ENCODE results near the gene HM13. TPM values are rescaled to one million over a fixed set of nuclear protein-coding genes. Genes with fewer than 3 reads are reported as not detected.

Gene HM13
- total RNA-seq, 1 experiment from 2014 or later: 183 TPM

DNA sequence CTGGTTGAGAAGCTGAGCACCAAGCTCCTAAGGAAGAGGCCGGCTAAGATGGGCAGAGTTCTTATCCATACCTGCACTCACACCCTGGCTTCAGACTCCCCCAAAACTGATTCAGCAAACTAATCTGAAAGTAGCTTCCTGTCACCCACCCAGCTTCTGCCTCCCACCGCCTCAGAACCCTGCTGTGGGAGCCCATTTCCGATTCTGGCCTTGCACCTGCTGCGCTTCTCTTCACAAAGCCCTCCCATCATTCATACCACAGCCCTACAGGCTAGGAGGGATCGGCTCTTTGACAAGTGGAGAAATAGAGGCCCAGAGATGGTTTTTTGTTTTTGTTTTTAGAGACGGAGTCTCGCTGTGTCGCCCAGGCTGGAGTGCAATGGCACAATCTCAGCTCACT lies 28.7 kb downstream of the HM13 start:
- intact Hi-C loops (cut with micrococcal nuclease): no loop called here
- TF ChIP-seq ZBTB33 (IDR thresholded peaks at IDR 0.05; ENCODE audit: extremely low read depth, insufficient replicate concordance, low read length): no peak
- no peak for TF ChIP-seq ZNF274 (IDR thresholded peaks at IDR 0.05; ENCODE audit: low read depth, low read length)
- TF ChIP-seq REST (IDR thresholded peaks at IDR 0.05; ENCODE audit: low read depth): no peak
- TF ChIP-seq SRF (IDR thresholded peaks at IDR 0.05; ENCODE audit: low read depth): no peak
- no peak for TF ChIP-seq CBX3 (IDR thresholded peaks at IDR 0.05; ENCODE audit: low read depth)
- TF ChIP-seq, protein P1, sequence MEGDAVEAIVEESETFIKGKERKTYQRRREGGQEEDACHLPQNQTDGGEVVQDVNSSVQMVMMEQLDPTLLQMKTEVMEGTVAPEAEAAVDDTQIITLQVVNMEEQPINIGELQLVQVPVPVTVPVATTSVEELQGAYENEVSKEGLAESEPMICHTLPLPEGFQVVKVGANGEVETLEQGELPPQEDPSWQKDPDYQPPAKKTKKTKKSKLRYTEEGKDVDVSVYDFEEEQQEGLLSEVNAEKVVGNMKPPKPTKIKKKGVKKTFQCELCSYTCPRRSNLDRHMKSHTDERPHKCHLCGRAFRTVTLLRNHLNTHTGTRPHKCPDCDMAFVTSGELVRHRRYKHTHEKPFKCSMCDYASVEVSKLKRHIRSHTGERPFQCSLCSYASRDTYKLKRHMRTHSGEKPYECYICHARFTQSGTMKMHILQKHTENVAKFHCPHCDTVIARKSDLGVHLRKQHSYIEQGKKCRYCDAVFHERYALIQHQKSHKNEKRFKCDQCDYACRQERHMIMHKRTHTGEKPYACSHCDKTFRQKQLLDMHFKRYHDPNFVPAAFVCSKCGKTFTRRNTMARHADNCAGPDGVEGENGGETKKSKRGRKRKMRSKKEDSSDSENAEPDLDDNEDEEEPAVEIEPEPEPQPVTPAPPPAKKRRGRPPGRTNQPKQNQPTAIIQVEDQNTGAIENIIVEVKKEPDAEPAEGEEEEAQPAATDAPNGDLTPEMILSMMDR (IDR thresholded peaks at IDR 0.05 in 2 of 3, conservative IDR thresholded peaks at IDR 0.05 in 1 of 3; ENCODE audit: borderline replicate concordance in 1 of 3, insufficient read depth in 1 of 3, low read depth in 2 of 3, low read length in 2 of 3): no peak
- TF ChIP-seq TCF7L2 (IDR thresholded peaks at IDR 0.05; ENCODE audit: borderline replicate concordance, extremely low read depth, insufficient read depth, insufficient read length): no peak
- TF ChIP-seq SIN3A (IDR thresholded peaks at IDR 0.05; ENCODE audit: low read depth): no peak
- TF ChIP-seq CEBPB (IDR thresholded peaks at IDR 0.05; ENCODE audit: low read depth): no peak
- no peak for TF ChIP-seq SP1 (IDR thresholded peaks at IDR 0.05; ENCODE audit: low read depth)
- TF ChIP-seq FOSL1 (IDR thresholded peaks at IDR 0.05; ENCODE audit: low read depth): no peak
- TF ChIP-seq ELF1 (IDR thresholded peaks at IDR 0.05; ENCODE audit: borderline replicate concordance, low read depth): no peak
- no peak for TF ChIP-seq ATF3 (IDR thresholded peaks at IDR 0.05)
- no peak for TF ChIP-seq YY1 (IDR thresholded peaks at IDR 0.05; ENCODE audit: extremely low read depth, insufficient replicate concordance, low read depth, low read length)
- TF ChIP-seq EZH2 (IDR thresholded peaks at IDR 0.05): no peak
- no peak for TF ChIP-seq EGR1 (IDR thresholded peaks at IDR 0.05; ENCODE audit: low read depth)
- ATAC-seq: no peak
- Histone ChIP-seq H3K4me1 (ENCODE audit: control insufficient read depth in 1 of 2, insufficient read depth in 2 of 2, low read length in 2 of 2) (peaks cover 0 to 33% of the 10 kb centered on the region in 2 experiments; a peak in 2 of 4 replicates), H3K9me2 (ENCODE audit: insufficient read depth) (no peaks in the 10 kb centered on the region), H3K4me2 (ENCODE audit: low read length) (no peak overlapping the region), H3K9me3 (ENCODE audit: control insufficient read depth in 1 of 2, insufficient read depth in 1 of 2, low read depth in 1 of 2, low read length in 2 of 2) (no peaks in the 10 kb centered on the region), H3K36me3 (ENCODE audit: control insufficient read depth in 1 of 2, insufficient read depth in 2 of 2, low read length in 2 of 2) (peaks cover 21 to 38% of the 10 kb centered on the region in 2 experiments; a peak in 3 of 4 replicates), H3K27me3 (ENCODE audit: insufficient read depth, low read length) (no peaks in the 10 kb centered on the region), H4K20me1 (ENCODE audit: insufficient read depth) (no peaks in the 10 kb centered on the region), H2AFZ (ENCODE audit: low read depth, low read length, poor library complexity, severe bottlenecking) (no peak overlapping the region), H3K4me3 (replicated peaks in 1 of 2; ENCODE audit: low read depth in 1 of 2, low read length in 2 of 2) (no peak overlapping the region), H3K9ac (ENCODE audit: low read length) (no peak overlapping the region), H3K79me2 (ENCODE audit: insufficient read depth, low read length) (peaks cover 74% of the 10 kb centered on the region), H3K27ac (ENCODE audit: low read depth, low read length) (no peak overlapping the region)
- DNase-seq (ENCODE audit: low read depth, low spot score): no peak
- ChIA-PET CTCF (interaction anchor here (0.9 to 3.2 kb wide), 2 partner anchors 16 to 91 kb away, joined by 3 to 11 read pairs; no protein-coding TSS in a partner anchor), POLR2A (no interaction called here), RAD21 (ENCODE audit: low non-redundant PET in 1 of 2, low total read pairs in 2 of 2, uncharacterized antibody in 2 of 2, unreplicated experiment in 2 of 2) (no interaction called here)
- BruUV-seq (replicated peaks): no TSS peak

Measured in HCT116 (cell line).